SIG-M5 (cell line): Measurements from ENCODE around the gene NUP155.
"Not testable (repeated sequence)": the region's sequence is repeated elsewhere in the genome, so short reads cannot be mapped to it uniquely, and the experiment has no call there.

Experiments used
- DNase-seq: peaks from one replicate; lab custom pipeline; 2025; lab: John Stamatoyannopoulos, UW

Gene NUP155

GRCh38 chr5:37370864-37371726 is at the start of gene NUP155:
NUP155 (minus strand) TSS chr5:37371106; CDS start chr5:37370977, 129 bp downstream.
- peak; percentile 52 for DNase-seq

DNA sequence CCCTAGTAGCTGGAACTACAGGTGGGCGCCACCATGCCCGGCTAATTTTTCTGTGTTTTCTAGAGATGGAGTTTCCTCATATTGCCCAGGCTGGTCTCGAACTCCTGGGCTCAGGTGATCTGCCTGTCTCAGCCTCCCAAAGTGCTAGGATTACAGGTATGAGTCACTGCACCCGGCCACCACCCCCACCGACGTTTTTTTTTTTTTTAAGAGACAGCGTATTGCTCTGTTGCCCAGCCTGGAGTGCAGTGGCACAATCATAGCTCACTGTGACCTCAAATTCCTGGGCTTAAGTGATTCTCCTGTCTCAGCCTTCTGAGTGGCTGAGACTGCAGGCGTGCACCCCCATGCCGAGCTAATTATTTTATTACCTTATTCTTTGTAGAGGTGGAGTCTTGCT is 46.4 kb upstream of the NUP155 start:
- DNase-seq = no peak

DNA sequence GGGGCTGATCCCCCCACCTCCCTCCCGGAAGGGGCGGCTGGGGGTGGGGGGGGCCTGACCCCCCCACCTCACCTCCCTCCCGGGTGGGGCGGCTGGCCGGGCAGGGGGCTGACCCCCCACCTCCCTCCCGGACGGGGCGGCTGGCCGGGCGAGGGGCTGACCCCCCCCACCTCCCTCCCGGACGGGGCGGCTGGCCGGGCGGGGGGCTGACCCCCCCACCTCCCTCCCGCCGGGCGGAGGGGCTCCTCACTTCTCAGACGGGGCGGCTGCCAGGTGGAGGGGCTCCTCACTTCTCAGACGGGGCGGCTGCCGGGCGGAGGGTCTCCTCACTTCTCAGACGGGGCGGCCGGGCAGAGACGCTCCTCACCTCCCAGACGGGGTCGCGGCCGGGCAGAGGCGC is 44.5 kb upstream of the NUP155 start:
- not testable (repeated sequence) for DNase-seq

GRCh38 chr5:37412515-37412914 is 41.6 kb upstream of the NUP155 start:
- no peak for DNase-seq

GRCh38 chr5:37400501-37400900 is 29.6 kb upstream of the NUP155 start:
- DNase-seq = no peak

DNA sequence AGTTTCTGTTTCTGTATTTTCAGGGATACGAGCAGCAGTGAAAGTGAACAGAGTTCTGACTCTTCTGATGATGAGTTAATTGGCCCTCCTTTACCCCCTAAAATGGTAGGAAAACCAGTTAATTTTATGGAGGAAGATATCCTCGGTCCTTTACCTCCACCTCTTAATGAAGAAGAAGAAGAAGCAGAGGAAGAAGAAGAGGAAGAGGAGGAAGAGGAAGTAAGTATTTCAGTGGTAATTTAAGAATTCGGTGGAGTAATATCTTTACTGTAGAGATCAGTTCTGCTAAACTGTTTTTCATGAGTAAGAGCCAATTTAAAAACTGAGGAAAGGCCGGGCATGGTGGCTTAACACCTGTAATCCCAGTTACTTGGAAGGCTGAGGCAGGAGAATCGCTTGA is 25.4 kb upstream of the NUP155 start:
- no peak for DNase-seq

- DNase-seq = no peak
These were observed 20.7 kb upstream of the NUP155 start for GRCh38 chr5:37391591-37391990.

DNA sequence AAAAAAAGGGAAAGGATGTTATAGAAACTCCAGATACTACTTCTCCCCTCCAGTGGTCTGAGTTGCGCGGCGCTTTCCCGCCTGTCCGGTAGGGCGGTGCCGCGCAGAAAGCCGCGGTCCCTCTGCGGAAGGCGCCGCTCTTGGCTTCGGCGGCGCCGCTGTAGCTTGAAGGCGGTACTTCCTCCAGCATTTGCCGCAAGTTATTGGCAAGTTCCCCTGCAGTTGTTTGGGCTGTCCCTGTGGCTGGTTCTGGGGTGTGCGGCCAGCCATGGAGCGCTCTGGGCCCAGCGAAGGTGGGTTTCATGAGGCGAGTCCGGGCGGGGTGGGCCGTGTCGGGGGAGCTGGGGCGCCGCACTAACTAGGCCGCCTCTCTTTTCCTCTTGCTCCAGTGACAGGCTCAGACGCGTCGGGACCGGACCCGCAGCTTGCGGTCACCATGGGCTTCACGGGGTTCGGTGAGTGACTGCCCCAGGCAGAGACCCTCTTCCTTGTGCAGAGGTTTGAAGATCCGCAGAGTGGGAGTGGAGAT is 8.3 kb upstream of the NUP155 start, which contains the start of gene WDR70:
TSS of gene WDR70 (plus strand) at position 219 of the 529 bp plus-strand sequence. CDS start at position 269, 50 bp downstream.
- DNase-seq = peak; percentile 79

- DNase-seq = not testable (repeated sequence)
These were observed 7.2 kb upstream of the NUP155 start for GRCh38 chr5:37378066-37378465.

DNA sequence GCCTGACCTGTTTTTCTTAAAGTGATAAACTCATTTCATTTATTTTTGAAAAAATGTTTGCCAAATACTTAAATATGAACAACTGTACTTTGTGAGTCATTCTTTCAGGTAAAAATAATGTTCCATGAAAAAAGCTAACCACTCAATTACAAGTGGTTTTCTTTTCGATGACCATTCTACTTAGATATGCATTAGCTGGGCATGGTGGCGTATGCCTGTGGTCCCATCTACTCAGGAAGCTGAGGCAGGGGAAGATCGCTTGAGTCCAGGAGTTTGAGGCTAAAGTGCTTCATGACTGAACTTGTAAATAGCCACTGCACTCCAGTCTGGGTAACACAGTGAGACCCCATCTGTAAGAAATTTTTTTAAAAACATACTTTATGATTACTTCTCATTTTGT is 4.2 kb upstream of the NUP155 start:
- DNase-seq = no peak

DNA sequence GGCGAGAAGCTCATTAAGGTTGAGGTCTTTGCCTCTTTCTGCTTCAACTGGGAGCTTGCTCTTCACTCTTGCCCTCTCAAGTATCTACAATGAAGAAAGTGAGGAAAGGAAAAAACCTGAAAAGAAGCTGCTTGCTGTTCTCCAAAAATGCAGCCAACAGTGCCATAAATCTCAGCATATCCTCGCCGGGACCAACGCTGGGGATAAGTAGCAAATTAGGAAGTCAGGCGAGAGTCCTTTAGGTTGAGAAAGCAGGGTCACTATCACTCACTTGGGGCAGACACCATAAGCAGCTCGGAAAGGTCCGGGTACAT is 399 bp downstream of the NUP155 start:
- no peak for DNase-seq

- no peak for DNase-seq
These were observed 15.7 kb downstream of the NUP155 start for GRCh38 chr5:37355161-37355560.

DNA sequence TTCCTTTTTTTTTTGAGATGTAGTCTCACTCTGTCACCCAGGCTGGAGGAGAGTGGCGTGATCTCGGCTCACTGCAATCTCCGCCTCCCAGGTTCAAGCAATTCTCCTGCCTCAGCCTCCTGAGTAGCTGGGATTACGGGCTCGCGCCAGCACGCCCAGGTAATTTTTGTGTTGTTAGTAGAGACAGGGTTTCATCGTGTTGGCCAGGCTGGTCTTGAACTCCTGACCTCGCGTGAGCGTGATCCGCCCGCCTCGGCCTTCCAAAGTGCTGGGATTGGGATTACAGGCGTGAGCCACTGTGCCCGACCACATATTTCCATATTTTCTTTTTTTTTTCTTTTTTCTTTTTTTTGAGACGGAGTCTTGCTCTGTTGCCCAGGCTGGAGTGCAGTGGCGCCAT is 28.2 kb downstream of the NUP155 start:
- DNase-seq = not testable (repeated sequence)

DNA sequence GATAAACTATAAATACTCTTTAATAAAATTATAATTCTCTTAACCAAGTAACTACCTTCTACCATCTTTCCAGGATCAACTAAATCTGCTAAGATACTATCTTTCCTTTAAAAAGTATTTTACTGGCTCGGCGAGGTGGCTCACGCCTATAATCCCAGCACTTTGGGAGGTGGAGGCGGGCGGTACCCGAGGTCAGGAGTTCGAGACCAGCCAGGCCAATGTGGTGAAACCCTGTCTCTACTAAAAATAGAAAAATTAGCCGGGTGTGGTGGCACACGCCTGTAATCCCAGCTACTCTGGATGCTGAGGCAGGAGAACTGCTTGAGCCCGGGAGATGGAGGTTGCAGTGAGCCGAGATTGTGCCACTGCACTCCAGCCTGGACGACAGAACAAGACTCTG is 36.2 kb downstream of the NUP155 start:
- DNase-seq = not testable (repeated sequence)

- DNase-seq = no peak
These were observed 44.4 kb downstream of the NUP155 start for GRCh38 chr5:37326536-37326935.

- DNase-seq = no peak
These were observed 47.3 kb downstream of the NUP155 start for GRCh38 chr5:37323607-37324006.

- DNase-seq = no peak
These were observed 51.7 kb downstream of the NUP155 start for GRCh38 chr5:37319037-37319782.

- DNase-seq = no peak
These were observed 54.9 kb downstream of the NUP155 start for GRCh38 chr5:37316027-37316426.

GRCh38 chr5:37310360-37310759 is 60.5 kb downstream of the NUP155 start:
- DNase-seq = no peak

DNA sequence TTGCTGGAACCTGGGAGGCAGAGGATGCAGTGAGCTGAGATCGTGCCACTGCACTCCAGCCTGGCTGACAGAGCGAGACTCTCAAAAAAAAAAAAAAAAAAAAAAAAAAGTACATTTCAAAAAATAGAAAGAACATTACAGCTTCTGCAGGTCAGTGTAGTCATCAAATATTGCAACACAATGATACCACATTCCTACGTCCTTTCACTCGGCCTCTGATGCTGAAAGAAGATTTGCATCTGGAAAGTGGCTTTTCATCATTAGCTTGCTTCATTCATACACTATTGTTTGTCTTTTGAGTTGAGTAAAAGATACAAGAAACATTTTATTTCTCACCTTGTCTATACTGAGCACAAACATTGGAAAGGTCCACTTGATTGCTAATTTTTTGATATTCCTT is 62.1 kb downstream of the NUP155 start:
- no peak for DNase-seq

DNA sequence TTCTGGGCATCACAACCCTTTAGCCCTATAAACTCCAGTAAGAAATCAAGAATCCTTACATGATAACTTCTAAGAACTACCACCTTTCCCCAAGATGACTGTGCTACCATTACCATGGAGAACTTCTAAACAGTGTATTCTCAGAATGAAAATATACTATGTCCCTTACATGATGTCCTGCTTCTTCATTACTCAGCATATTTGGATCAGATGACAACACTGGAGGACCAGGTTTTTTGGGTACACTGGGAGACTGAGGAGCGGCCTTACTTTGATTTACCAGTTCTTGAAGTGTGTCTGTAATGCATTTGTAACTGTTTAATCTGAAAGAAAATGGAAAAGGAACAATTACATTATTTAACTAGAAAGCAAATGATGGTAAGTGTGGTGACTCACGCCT is 66.0 kb downstream of the NUP155 start:
- DNase-seq = no peak

DNA sequence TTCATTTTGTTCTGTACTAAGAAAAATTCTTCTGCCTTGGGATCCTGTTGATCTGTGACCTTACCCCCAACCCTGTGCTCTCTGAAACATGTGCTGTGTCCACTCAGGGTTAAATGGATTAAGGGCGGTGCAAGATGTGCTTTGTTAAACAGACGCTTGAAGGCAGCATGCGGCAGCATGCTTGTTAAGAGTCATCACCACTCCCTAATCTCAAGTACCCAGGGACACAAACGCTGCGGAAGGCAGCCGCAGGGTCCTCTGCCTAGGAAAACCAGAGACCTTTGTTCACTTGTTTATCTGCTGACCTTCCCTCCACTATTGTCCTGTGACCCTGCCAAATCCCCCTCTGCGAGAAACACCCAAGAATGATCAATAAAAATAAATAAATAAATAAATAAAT is 74.6 kb downstream of the NUP155 start:
- DNase-seq = not testable (repeated sequence)

DNA sequence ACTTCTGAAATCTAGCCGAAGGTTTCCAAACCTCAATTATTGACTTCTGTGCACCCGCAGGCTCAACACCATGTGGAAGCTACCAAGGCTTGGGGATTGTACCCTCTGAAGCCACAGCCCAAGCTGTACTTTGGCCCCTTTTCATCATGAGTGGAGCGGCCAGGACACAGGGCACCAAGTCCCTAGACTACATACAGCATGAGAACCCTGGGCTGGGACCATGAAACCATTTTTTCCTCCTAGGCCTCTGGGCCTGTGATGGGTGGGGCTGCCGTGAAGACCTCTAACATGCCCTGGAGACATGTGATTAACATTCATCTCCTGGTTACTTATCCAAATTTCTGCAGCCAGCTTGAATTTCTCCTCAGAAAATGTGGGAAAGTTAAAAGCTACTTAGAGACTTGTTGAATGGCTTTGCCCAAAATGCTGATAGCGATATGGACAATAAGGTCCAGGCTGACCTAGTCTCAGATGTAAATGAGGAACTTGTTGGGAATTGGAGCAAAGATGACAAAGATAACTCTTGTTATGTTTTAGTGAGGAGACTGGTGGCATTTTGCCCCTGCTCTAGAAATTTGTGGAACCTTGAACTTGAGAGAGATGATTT is 87.6 kb downstream of the NUP155 start:
- no peak for DNase-seq
